Effector memory CD4-positive, alpha-beta T cell (primary cell): ENCODE results near the gene MECP2.

Source experiments
- DNase-seq, 3 donors: peaks; one replicate each; pipeline ENCODE4 v3.0.0-alpha.2; 2020
- H3K27ac ChIP-seq: 2 replicates; pipeline ENCODE4 v1.7.0; 2013; ENCODE audit warnings: mild to moderate bottlenecking, low read length, moderate library complexity; ENCODE audit not compliant: insufficient read depth, poor library complexity, severe bottlenecking
- H3K27me3 ChIP-seq: replicated peaks from 2 replicates; pipeline ENCODE4 v1.7.0; 2013; ENCODE audit warnings: mild to moderate bottlenecking, low read length; ENCODE audit not compliant: insufficient read depth, control insufficient read depth, poor library complexity, severe bottlenecking
- H3K36me3 ChIP-seq: 2 replicates; pipeline ENCODE4 v1.7.0; 2013; ENCODE audit warnings: mild to moderate bottlenecking, low read length, moderate library complexity; ENCODE audit not compliant: control insufficient read depth, insufficient read depth
- H3K4me1 ChIP-seq: 2 replicates; pipeline ENCODE4 v1.7.0; 2013; ENCODE audit warnings: low read length, mild to moderate bottlenecking; ENCODE audit not compliant: control insufficient read depth, insufficient read depth, poor library complexity, severe bottlenecking
- H3K4me3 ChIP-seq: 2 replicates; pipeline ENCODE4 v1.7.0; 2013; ENCODE audit warnings: low read length, low read depth, mild to moderate bottlenecking; ENCODE audit not compliant: insufficient read depth, poor library complexity, severe bottlenecking
- H3K9me3 ChIP-seq: 2 replicates; pipeline ENCODE4 v1.7.0; 2013; ENCODE audit warnings: mild to moderate bottlenecking, low read length, moderate library complexity; ENCODE audit not compliant: control insufficient read depth

MECP2 gene

GRCh38 chrX:154064637-154065435 is 32.7 kb downstream of the MECP2 start:
- Histone ChIP-seq H3K27me3 (no peaks in the 10 kb centered on the region), H3K27ac (peak overlapping the region; percentile 18), H3K4me3 (no peak overlapping the region), H3K9me3 (no peaks in the 10 kb centered on the region), H3K36me3 (no peaks in the 10 kb centered on the region), H3K4me1 (peaks cover 7% of the 10 kb centered on the region)
- DNase-seq = no peak

GRCh38 chrX:154063234-154063633 is 34.3 kb downstream of the MECP2 start:
- DNase-seq = no peak
- H3K9me3 ChIP-seq = no peaks in the 10 kb centered on the region
- H3K36me3 ChIP-seq = no peaks in the 10 kb centered on the region
- H3K4me1 ChIP-seq = peaks cover 9% of the 10 kb centered on the region
- H3K27ac ChIP-seq = no peak overlapping the region
- H3K27me3 ChIP-seq = no peaks in the 10 kb centered on the region
- no peak overlapping the region for H3K4me3 ChIP-seq

GRCh38 chrX:154061801-154062200 is 35.7 kb downstream of the MECP2 start:
- H3K4me3 ChIP-seq = no peak overlapping the region
- no peak for DNase-seq
- H3K27ac ChIP-seq = no peak overlapping the region
- no peaks in the 10 kb centered on the region for H3K36me3 ChIP-seq
- H3K9me3 ChIP-seq = no peaks in the 10 kb centered on the region
- H3K4me1 ChIP-seq = peaks cover 13% of the 10 kb centered on the region
- no peaks in the 10 kb centered on the region for H3K27me3 ChIP-seq

- no peak for DNase-seq
- Histone ChIP-seq H3K27me3 (no peaks in the 10 kb centered on the region), H3K27ac (no peak overlapping the region)
These were observed 37.7 kb downstream of the MECP2 start for GRCh38 chrX:154059729-154060245.

GRCh38 chrX:154059231-154059630 is 38.3 kb downstream of the MECP2 start:
- H3K4me1 ChIP-seq = peaks cover 9% of the 10 kb centered on the region
- H3K27ac ChIP-seq = no peak overlapping the region
- no peaks in the 10 kb centered on the region for H3K36me3 ChIP-seq
- no peaks in the 10 kb centered on the region for H3K9me3 ChIP-seq
- no peaks in the 10 kb centered on the region for H3K27me3 ChIP-seq
- no peak for DNase-seq
- H3K4me3 ChIP-seq = no peak overlapping the region

More at GRCh38 chrX:154059729-154060245, 37.7 kb downstream of the MECP2 start:
- no peaks in the 10 kb centered on the region for H3K36me3 ChIP-seq
- H3K9me3 ChIP-seq = no peaks in the 10 kb centered on the region
- peaks cover 9% of the 10 kb centered on the region for H3K4me1 ChIP-seq
- H3K4me3 ChIP-seq = no peak overlapping the region

GRCh38 chrX:154058214-154058997 is 39.1 kb downstream of the MECP2 start:
- no peaks in the 10 kb centered on the region for H3K36me3 ChIP-seq
- H3K4me3 ChIP-seq = no peak overlapping the region
- DNase-seq = no peak
- H3K9me3 ChIP-seq = no peaks in the 10 kb centered on the region
- peaks cover 9% of the 10 kb centered on the region for H3K4me1 ChIP-seq
- H3K27me3 ChIP-seq = no peaks in the 10 kb centered on the region
- H3K27ac ChIP-seq = peak overlapping the region; percentile 4

- Histone ChIP-seq H3K36me3 (no peaks in the 10 kb centered on the region), H3K4me1 (peaks cover 9% of the 10 kb centered on the region)
- DNase-seq = no peak
These were observed 39.7 kb downstream of the MECP2 start for GRCh38 chrX:154057791-154058190.

GRCh38 chrX:154056770-154057241 is 40.7 kb downstream of the MECP2 start:
- Histone ChIP-seq H3K9me3 (no peaks in the 10 kb centered on the region), H3K27me3 (no peaks in the 10 kb centered on the region), H3K27ac (no peak overlapping the region), H3K4me1 (peaks cover 9% of the 10 kb centered on the region), H3K4me3 (no peak overlapping the region), H3K36me3 (no peaks in the 10 kb centered on the region)
- no peak for DNase-seq

More at GRCh38 chrX:154057791-154058190, 39.7 kb downstream of the MECP2 start:
- H3K27ac ChIP-seq = no peak overlapping the region
- H3K27me3 ChIP-seq = no peaks in the 10 kb centered on the region
- H3K4me3 ChIP-seq = no peak overlapping the region
- H3K9me3 ChIP-seq = no peaks in the 10 kb centered on the region

GRCh38 chrX:154051201-154051810 is 46.2 kb downstream of the MECP2 start:
- Histone ChIP-seq H3K4me3 (no peak overlapping the region), H3K9me3 (no peaks in the 10 kb centered on the region), H3K4me1 (no peaks in the 10 kb centered on the region), H3K27me3 (no peaks in the 10 kb centered on the region), H3K36me3 (peaks cover 13% of the 10 kb centered on the region), H3K27ac (no peak overlapping the region)
- DNase-seq = peak; percentile 28 to 56 (median 40)
